GM19328 (cell line): Measurements from ENCODE around the gene CFDP1.
"Not testable (repeated sequence)": the region's sequence is repeated elsewhere in the genome, so short reads cannot be mapped to it uniquely, and the experiment has no call there.

ENCODE experiments used
- ATAC-seq: cut with Tn5 transposase; IDR thresholded peaks from one replicate; pipeline ENCODE4 v1.9.1; 2021; ENCODE audit warnings: mild to moderate bottlenecking, moderate library complexity; ENCODE audit not compliant: unreplicated experiment

CFDP1 gene

GRCh38 chr16:75459691-75460090 lies 26.4 kb upstream of the CFDP1 start:
- ATAC-seq: no peak

- ATAC-seq: no peak
Observed at GRCh38 chr16:75458439-75458838, 25.1 kb upstream of the CFDP1 start.

GRCh38 chr16:75458029-75458428 lies 24.7 kb upstream of the CFDP1 start:
- no peak for ATAC-seq

- no peak for ATAC-seq
Observed at GRCh38 chr16:75457485-75458021, 24.2 kb upstream of the CFDP1 start.

- no peak for ATAC-seq
Observed at GRCh38 chr16:75456971-75457370, 23.7 kb upstream of the CFDP1 start.

- ATAC-seq: not testable (repeated sequence)
Observed at GRCh38 chr16:75456486-75456885, 23.2 kb upstream of the CFDP1 start.

- no peak for ATAC-seq
Observed at GRCh38 chr16:75455677-75456076, 22.4 kb upstream of the CFDP1 start.

- ATAC-seq: no peak
Observed at GRCh38 chr16:75452464-75453190, 19.3 kb upstream of the CFDP1 start.

- no peak for ATAC-seq
Observed at GRCh38 chr16:75446416-75446815, 13.1 kb upstream of the CFDP1 start.

- no peak for ATAC-seq
Observed at GRCh38 chr16:75445298-75445697, 12.0 kb upstream of the CFDP1 start.

- ATAC-seq: no peak
Observed at GRCh38 chr16:75443298-75443697, 10.0 kb upstream of the CFDP1 start.

- peak; percentile 77 for ATAC-seq
Observed at GRCh38 chr16:75433732-75434413, 570 bp upstream of the CFDP1 start.

- no peak for ATAC-seq
Observed at GRCh38 chr16:75429621-75430403, 3.5 kb downstream of the CFDP1 start.

- not testable (repeated sequence) for ATAC-seq
Observed at GRCh38 chr16:75426524-75426923, 6.8 kb downstream of the CFDP1 start.

- not testable (repeated sequence) for ATAC-seq
Observed at GRCh38 chr16:75424105-75424762, 9.1 kb downstream of the CFDP1 start.

- no peak for ATAC-seq
Observed at GRCh38 chr16:75423723-75424104, 9.6 kb downstream of the CFDP1 start.

- ATAC-seq: no peak
Observed at GRCh38 chr16:75421820-75422126, 11.5 kb downstream of the CFDP1 start.

GRCh38 chr16:75420987-75421819 lies 12.1 kb downstream of the CFDP1 start:
- ATAC-seq: no peak

GRCh38 chr16:75416904-75417565 lies 16.3 kb downstream of the CFDP1 start:
- no peak for ATAC-seq
